PC-3 (cell line): Measurements from ENCODE around the gene UFSP2.

Experiments
- EZH2 ChIP-seq: fragments of 300-600 bp; sonication (generic); IDR thresholded peaks from one replicate; pipeline ENCODE4 v1.6.1; 2017; ENCODE audit warnings: antibody characterized with exemption, mild to moderate bottlenecking, low read length; ENCODE audit not compliant: unreplicated experiment
- TF ChIP-seq, protein P1 (sequence below): fragments of 300-600 bp; sonication (generic); conservative IDR thresholded peaks from 2 replicates; pipeline ENCODE4 v1.5.1; 2017; ENCODE audit warnings: antibody characterized with exemption, low read depth, mild to moderate bottlenecking, low read length

DNA sequence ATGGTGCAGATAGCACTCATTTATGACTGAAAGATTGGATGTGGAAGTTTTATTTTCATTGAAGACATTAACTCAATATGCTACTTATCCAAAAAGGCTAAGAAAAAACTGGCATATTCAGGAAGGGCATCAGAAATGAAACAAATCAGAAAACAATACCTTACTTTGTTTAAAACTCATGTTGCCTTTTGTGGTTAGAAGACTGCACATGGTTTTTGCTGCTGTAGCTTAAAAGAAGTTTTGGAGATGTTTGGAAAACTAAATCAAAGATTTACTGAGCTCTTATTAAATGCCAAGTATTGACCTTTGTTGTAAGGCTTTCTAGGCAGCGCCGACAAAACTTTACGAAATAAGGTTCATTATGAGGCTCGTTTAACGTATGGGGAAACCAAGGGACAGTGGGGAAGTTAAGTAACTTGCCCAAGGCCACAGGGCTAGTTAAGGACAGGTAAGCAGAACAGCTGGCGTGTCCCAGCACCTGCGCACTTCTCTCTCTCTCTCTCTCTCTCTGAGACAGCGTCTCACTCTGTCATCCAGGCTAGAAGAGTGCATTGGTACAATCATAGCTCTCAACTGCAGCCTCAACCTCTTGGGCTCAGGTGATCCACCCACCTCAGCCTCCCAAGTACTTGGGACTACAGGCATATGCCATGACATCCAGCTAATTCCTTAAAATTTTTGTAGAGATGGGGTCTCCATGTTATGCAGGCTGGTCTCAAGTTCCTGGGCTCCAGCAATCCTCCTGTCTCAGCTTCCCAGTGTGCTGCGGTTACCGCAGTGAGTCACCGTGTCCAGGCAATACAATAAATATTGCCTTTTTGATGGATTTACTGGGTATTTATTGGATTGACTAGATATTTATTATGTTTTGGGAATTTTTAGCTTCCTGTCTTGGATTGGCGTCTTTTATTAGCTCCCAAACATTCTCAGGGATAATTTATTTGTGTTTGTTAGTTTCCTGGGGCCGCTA, 46.2 kb downstream of the UFSP2 start:
- TF ChIP-seq, protein P1, sequence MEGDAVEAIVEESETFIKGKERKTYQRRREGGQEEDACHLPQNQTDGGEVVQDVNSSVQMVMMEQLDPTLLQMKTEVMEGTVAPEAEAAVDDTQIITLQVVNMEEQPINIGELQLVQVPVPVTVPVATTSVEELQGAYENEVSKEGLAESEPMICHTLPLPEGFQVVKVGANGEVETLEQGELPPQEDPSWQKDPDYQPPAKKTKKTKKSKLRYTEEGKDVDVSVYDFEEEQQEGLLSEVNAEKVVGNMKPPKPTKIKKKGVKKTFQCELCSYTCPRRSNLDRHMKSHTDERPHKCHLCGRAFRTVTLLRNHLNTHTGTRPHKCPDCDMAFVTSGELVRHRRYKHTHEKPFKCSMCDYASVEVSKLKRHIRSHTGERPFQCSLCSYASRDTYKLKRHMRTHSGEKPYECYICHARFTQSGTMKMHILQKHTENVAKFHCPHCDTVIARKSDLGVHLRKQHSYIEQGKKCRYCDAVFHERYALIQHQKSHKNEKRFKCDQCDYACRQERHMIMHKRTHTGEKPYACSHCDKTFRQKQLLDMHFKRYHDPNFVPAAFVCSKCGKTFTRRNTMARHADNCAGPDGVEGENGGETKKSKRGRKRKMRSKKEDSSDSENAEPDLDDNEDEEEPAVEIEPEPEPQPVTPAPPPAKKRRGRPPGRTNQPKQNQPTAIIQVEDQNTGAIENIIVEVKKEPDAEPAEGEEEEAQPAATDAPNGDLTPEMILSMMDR, result no peak
- no peak for TF ChIP-seq EZH2
